GM19043 (cell line): Measurements from ENCODE around the gene IFNAR2.
A peak's percentile ranks its signal among the peaks of the same experiment; 100 is the strongest.

Experiments
- ATAC-seq: cut with Tn5 transposase; IDR thresholded peaks from one replicate; pipeline ENCODE4 v1.9.1; 2021; ENCODE audit warnings: low read depth; ENCODE audit not compliant: unreplicated experiment

The IFNAR2 gene

GRCh38 chr21:33229784-33230544 lies at the start of gene IFNAR2:
TSS of gene IFNAR2 (plus strand) at chr21:33229938. CDS start at chr21:33241923, 11,985 bp downstream.
- ATAC-seq, result peak; percentile 48

DNA sequence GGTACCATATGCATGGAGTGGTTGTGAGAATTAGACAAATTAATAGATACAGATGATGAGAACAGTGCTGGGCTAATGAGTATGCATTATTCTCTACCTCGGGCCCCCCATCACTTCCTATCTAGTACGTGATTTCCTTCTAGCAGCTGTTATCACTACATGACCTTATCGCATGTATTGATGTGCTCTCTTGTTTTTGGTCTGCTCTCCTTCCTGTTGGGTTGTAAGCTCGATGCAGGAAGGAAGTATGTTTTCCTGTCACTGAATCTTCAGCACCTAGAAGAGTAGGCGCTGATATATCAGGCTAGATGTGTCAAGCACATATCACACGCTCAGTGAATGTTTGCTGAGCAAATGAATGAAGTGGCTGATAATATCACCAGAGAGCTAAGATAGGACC lies 43.9 kb upstream of the IFNAR2 start:
- no peak for ATAC-seq

DNA sequence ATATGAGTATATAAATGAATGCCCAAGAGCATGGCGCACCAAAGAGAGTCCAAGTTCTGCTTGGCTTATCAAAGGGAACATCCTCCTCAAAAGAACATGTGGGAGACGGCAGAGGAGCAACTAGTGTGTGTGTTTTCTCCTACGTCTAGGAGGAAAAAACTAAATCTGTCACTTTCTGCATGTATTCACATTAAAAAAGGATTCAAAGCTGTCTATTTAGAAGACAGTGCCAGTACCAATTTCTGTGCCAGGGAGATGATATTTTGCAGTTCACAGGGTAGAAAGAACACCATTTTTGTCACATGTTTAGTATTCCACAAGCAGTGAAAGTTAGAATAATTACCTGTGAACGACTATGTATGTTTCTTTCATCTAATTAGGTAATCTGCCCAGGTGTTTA lies 42.5 kb upstream of the IFNAR2 start:
- ATAC-seq, result no peak

DNA sequence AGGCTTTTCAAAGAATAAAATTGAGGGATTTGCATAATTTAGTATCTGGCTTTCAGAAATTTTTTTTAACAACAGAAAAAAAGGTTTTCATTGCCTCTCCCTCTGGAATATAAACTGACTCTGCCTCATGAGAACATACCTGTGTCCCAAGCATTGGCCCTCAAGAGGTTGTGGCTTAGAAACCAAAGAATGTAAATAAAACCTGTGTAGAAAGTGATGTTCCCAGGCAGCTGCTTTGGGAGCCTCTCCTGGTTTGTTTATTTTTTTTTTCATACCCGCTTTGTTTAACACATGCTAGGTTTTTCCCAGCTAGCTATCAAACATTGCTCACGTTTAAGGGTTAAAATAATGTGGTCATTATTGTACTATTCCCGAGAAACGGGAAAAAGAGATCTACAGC lies 40.5 kb upstream of the IFNAR2 start:
- no peak for ATAC-seq

- no peak for ATAC-seq
These were observed 39.9 kb upstream of the IFNAR2 start for GRCh38 chr21:33189824-33190223.

DNA sequence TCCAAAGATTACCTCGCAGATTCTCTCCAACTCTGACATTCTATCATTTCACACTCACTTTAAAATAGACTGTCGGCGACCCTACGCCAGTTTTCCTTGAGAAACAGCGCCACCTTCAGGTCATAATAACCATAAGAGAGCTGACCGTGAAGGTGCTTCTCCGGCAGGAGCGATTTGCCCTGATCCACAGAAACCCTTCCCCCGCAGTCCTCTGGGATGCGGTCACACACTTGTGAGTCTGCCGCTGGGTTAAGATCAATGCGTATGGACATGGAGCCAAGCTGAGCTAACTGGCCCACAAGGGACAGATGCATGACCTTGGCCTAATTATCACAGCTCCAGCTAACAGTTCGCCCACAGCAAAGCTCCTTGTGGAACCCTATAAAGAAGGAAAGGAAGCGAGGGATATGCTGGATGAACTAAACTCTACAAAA lies 32.8 kb upstream of the IFNAR2 start:
- no peak for ATAC-seq

GRCh38 chr21:33197496-33197895 lies 32.2 kb upstream of the IFNAR2 start:
- no peak for ATAC-seq

DNA sequence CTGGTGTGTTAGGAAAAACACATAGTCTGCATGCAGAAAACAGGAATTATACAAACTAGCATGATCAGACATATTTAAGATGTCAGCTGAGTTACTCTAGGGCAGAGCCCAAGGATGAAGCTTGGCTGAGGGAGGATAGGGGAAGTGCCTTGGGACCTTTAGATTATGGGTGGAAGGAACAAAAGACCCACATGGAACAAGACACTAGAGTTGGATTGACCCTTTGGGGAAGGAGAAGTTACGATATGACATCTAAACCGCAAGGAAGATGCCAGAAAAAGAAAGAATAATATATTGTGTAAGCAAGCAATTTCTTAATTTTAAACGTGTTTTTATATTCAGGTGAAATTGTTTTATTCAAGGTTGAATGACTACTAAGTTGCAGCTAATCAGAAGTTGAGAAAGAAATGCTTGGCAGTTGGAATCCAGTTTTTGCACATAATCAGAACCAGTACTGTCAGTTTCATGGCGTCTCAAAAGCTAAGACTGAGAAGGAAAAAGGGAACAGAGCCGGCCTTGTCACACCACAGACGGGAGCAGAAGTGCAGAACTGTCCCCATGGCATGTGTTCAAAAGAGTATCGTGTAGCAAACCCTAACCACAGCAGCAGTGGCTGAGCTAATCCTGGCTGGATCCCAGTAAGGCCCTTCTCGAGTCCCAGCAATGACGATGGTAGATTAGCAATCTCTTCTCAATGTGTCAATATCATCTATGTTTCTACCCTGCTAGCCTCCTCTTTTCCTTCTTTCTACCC lies 31.2 kb upstream of the IFNAR2 start:
- no peak for ATAC-seq

- ATAC-seq, result no peak
These were observed 30.7 kb upstream of the IFNAR2 start for GRCh38 chr21:33199100-33199464.

DNA sequence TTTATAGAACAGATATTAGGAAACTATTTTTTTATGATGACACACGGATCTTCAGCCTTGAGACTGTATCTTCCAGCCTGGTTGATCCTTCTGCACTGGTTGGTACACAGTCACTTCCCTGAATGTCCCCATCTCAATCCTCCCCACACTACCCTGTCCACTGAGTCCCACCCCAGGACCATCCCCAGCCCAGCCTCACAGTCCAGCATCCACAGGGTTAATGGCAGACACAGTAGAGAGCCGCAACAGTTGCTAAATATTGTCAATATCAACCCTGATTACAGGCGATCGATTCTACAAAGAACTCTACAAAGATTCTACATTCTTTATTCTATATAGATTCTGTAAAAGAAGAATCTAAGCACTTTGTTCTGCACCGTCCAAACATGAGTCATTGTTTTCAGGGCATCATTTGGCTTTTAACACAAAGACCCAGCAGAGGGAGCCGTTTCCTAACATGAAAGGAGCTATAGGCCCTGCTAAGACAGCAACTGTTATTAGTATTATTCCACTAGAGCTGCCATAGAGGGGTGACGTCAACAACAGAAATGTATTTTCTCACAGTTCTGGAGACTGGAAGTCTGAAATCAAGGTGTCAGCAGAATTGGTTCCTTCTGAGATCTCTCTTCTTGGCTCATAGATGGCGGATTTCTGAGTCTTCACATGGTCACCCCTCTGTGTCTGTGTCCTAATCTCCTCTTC lies 30.1 kb upstream of the IFNAR2 start:
- peak; percentile 67 for ATAC-seq

GRCh38 chr21:33201956-33202355 lies 27.8 kb upstream of the IFNAR2 start:
- ATAC-seq, result no peak

- ATAC-seq, result no peak
These were observed 27.0 kb upstream of the IFNAR2 start for GRCh38 chr21:33202464-33203363.

GRCh38 chr21:33203371-33203724 lies 26.4 kb upstream of the IFNAR2 start:
- ATAC-seq, result no peak

DNA sequence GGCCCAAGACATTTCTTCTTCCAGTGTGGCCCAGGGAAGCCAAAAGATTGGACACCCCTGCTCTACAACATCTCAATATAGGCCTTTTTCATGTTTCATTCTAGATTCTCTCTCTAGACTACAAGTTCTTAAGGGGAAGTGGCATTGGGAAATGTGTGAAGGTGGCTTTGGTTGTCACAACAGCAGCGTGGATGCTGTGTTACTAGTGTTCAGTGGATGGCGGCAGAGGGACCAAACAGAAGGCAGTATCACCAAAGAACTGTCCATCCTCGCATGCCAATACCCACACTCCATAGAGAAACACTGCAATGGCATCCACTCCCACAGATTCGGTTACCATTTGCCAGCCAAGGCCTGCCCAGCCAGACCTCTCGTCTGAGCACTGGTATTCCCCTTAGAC lies 24.3 kb upstream of the IFNAR2 start:
- no peak for ATAC-seq

DNA sequence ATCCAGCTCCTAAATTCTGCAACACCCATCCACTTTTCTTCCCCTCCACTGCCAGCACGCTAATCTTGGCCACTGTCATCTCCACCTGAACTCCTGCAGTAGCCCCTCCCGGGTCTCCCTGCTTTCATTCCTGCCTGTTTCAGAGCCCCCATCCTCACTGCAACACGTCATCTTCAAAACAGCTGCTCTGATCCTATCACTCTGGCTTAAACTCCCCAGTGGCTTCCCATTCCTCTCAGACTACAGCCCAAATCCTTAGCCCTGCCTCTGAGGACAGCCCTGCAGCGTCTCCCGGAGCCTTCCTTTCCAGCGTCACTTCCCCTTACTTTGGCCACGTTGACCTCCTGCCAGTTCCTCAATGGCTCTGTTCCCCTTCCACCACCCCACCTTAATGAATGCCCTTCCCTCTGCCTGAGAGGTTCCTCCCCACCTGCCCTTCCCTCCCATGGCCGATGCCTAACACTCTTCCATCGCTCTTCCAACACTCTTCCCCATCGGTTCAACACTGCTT lies 22.9 kb upstream of the IFNAR2 start:
- ATAC-seq, result no peak

GRCh38 chr21:33207449-33208149 lies 22.1 kb upstream of the IFNAR2 start:
- no peak for ATAC-seq

- ATAC-seq, result no peak
These were observed 21.2 kb upstream of the IFNAR2 start for GRCh38 chr21:33208534-33208933.

GRCh38 chr21:33211305-33211704 lies 18.4 kb upstream of the IFNAR2 start:
- no peak for ATAC-seq

DNA sequence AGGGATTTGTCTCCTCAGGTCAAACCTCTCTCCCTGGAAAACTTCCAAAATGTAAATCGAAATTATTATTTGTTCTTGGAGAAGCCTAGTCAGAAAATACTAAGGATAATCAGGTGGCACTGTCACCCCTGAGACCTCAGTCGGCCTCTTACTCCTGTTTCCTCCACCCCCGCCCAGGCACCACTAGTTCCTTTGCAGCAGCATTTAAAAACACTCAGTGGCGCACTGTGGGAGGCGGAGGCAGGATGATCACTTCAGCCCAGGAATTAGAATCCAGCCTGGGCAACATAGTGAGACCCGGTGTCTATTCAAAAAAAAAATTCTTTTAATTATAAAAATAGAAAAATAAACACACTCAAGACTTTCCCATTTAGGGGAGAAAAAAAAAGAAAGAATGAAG lies 18.0 kb upstream of the IFNAR2 start:
- ATAC-seq, result no peak
